H9 (cell line): ENCODE results near the gene PPP1R12A. TPM values are rescaled to one million over a fixed set of nuclear protein-coding genes. Genes with fewer than 3 reads are reported as not detected.

Experiments
- DNase-seq: peaks from one replicate; pipeline ENCODE4 v3.0.0-alpha.2; 2017
- H2AFZ ChIP-seq: one replicate; pipeline ENCODE4 v1.6.1; 2013; ENCODE audit warnings: mild to moderate bottlenecking, low read length, control low read depth, moderate library complexity
- H2AK5ac ChIP-seq: 2 replicates; pipeline ENCODE4 v1.6.1; 2013; ENCODE audit warnings: low read length, control low read depth, mixed read lengths; ENCODE audit not compliant: insufficient read length
- H2BK120ac ChIP-seq: one replicate; pipeline ENCODE4 v1.6.1; 2013; ENCODE audit warnings: low read depth, mild to moderate bottlenecking, low read length, control low read depth, inconsistent platforms; ENCODE audit not compliant: poor library complexity, severe bottlenecking
- H2BK12ac ChIP-seq: 2 replicates; pipeline ENCODE4 v1.6.1; 2013; ENCODE audit warnings: low read length, control low read depth, mixed read lengths, low read depth; ENCODE audit not compliant: insufficient read length
- H2BK15ac ChIP-seq: 2 replicates; pipeline ENCODE4 v1.6.1; 2013; ENCODE audit warnings: low read depth, low read length, control low read depth
- H2BK20ac ChIP-seq: one replicate; pipeline ENCODE4 v1.6.1; 2013; ENCODE audit warnings: low read depth, mild to moderate bottlenecking, low read length, control low read depth, inconsistent platforms; ENCODE audit not compliant: poor library complexity, severe bottlenecking
- H2BK5ac ChIP-seq: 2 replicates; pipeline ENCODE4 v1.6.1; 2013; ENCODE audit warnings: low read length, control low read depth, mixed read lengths; ENCODE audit not compliant: insufficient read length
- H3K14ac ChIP-seq: 2 replicates; pipeline ENCODE4 v1.6.1; 2013; ENCODE audit warnings: low read length, control low read depth; ENCODE audit not compliant: insufficient read depth
- H3K18ac ChIP-seq: 2 replicates; pipeline ENCODE4 v1.6.1; 2013; ENCODE audit warnings: low read depth, mild to moderate bottlenecking, mixed read lengths, low read length, control low read depth; ENCODE audit not compliant: insufficient read length
- H3K23ac ChIP-seq: 2 replicates; pipeline ENCODE4 v1.6.1; 2013; ENCODE audit warnings: low read length, control low read depth, mixed read lengths, low read depth; ENCODE audit not compliant: insufficient read length
- H3K23me2 ChIP-seq: 2 replicates; pipeline ENCODE4 v1.6.1; 2013; ENCODE audit warnings: low read depth, mild to moderate bottlenecking, mixed read lengths, low read length, control low read depth; ENCODE audit not compliant: insufficient read length, poor library complexity, severe bottlenecking
- H3K27ac ChIP-seq: 2 replicates; pipeline ENCODE4 v1.5.1; 2013; ENCODE audit warnings: low read length, control low read depth, mixed read lengths, low read depth; ENCODE audit not compliant: insufficient read length
- H3K27me3 ChIP-seq: 2 replicates; pipeline ENCODE4 v1.6.1; 2013; ENCODE audit warnings: low read length, control low read depth, inconsistent platforms; ENCODE audit not compliant: insufficient read depth
- H3K4ac ChIP-seq: 2 replicates; pipeline ENCODE4 v1.6.1; 2013; ENCODE audit warnings: low read depth, mild to moderate bottlenecking, control low read depth, inconsistent platforms, low read length, moderate library complexity
- H3K4me1 ChIP-seq: 2 replicates; pipeline ENCODE4 v1.6.1; 2013; ENCODE audit warnings: low read length, control low read depth, inconsistent platforms; ENCODE audit not compliant: insufficient read depth
- H3K4me2 ChIP-seq: 2 replicates; pipeline ENCODE4 v1.6.1; 2013; ENCODE audit warnings: low read length, control low read depth, mixed read lengths; ENCODE audit not compliant: insufficient read length, insufficient read depth
- H3K56ac ChIP-seq: 2 replicates; pipeline ENCODE4 v1.6.1; 2013; ENCODE audit warnings: low read depth, mild to moderate bottlenecking, mixed read lengths, low read length, control low read depth; ENCODE audit not compliant: insufficient read length
- H3K79me1 ChIP-seq: 2 replicates; pipeline ENCODE4 v1.6.1; 2013; ENCODE audit warnings: low read depth, mild to moderate bottlenecking, moderate library complexity, low read length, control low read depth, inconsistent platforms; ENCODE audit not compliant: insufficient read depth, poor library complexity, severe bottlenecking
- H3K79me2 ChIP-seq: 2 replicates; pipeline ENCODE4 v1.6.1; 2013; ENCODE audit warnings: low read length, control low read depth, inconsistent platforms; ENCODE audit not compliant: insufficient read depth
- H3K9ac ChIP-seq: 2 replicates; pipeline ENCODE4 v1.6.1; 2013; ENCODE audit warnings: low read length, control low read depth, mixed read lengths; ENCODE audit not compliant: insufficient read length; ENCODE audit errors: extremely low read depth
- H3K9me3 ChIP-seq: one replicate; pipeline ENCODE4 v1.6.1; 2013; ENCODE audit warnings: low read depth, low read length, inconsistent platforms; ENCODE audit not compliant: control insufficient read depth
- H3T11ph ChIP-seq: one replicate; pipeline ENCODE4 v1.6.1; 2013; ENCODE audit warnings: mild to moderate bottlenecking, low read length, control low read depth, inconsistent platforms
- H4K20me1 ChIP-seq: one replicate; pipeline ENCODE4 v1.6.1; 2013; ENCODE audit not compliant: control insufficient read depth, insufficient read length, insufficient read depth
- H4K5ac ChIP-seq: 2 replicates; pipeline ENCODE4 v1.6.1; 2013; ENCODE audit warnings: low read depth, mild to moderate bottlenecking, mixed read lengths, low read length, control low read depth; ENCODE audit not compliant: insufficient read length
- H4K8ac ChIP-seq: replicated peaks from 2 replicates; pipeline ENCODE4 v1.6.1; 2013; ENCODE audit warnings: low read length, control low read depth, mixed read lengths, low read depth; ENCODE audit not compliant: insufficient read length
- H4K91ac ChIP-seq: 2 replicates; pipeline ENCODE4 v1.6.1; 2013; ENCODE audit warnings: low read depth, mild to moderate bottlenecking, moderate library complexity, mixed read lengths, low read length, control low read depth; ENCODE audit not compliant: insufficient read length
- H3K27ac Mint-ChIP-seq, 3 experiments: 2 replicates in 2 of 3; 3 replicates in 1 of 3; pipeline ENCODE4 v1.8.0; 2020 to 2021; ENCODE audit warnings: mixed read lengths in 3 of 3, mild to moderate bottlenecking in 1 of 3, moderate library complexity in 1 of 3
- H3K27me3 Mint-ChIP-seq: 2 replicates; pipeline ENCODE4 v1.8.0; 2021; ENCODE audit warnings: low read depth, mild to moderate bottlenecking, moderate library complexity, mixed read lengths
- H3K36me3 Mint-ChIP-seq, 3 experiments: 2 replicates in 2 of 3; 3 replicates in 1 of 3; pipeline ENCODE4 v1.8.0; 2020 to 2021; ENCODE audit warnings: low read depth in 3 of 3, mixed read lengths in 3 of 3; ENCODE audit not compliant: insufficient read depth in 1 of 3
- H3K4me1 Mint-ChIP-seq, 2 experiments: 2 replicates each; pipeline ENCODE4 v1.8.0; 2020; ENCODE audit warnings: mixed read lengths in 2 of 2
- H3K4me3 Mint-ChIP-seq, 2 experiments: 2 replicates in 1 of 2; 3 replicates in 1 of 2; pipeline ENCODE4 v1.8.0; 2020 to 2021; ENCODE audit warnings: mild to moderate bottlenecking in 2 of 2, mixed read lengths in 2 of 2, moderate library complexity in 1 of 2
- H3K9me3 Mint-ChIP-seq, 2 experiments: 2 replicates in 1 of 2; 3 replicates in 1 of 2; pipeline ENCODE4 v1.8.0; 2020; ENCODE audit warnings: mild to moderate bottlenecking in 2 of 2, mixed read lengths in 2 of 2, moderate library complexity in 1 of 2
- CTCF ChIP-seq: fragments of 200-600 bp; sonication (generic); conservative IDR thresholded peaks from 3 replicates; pipeline ENCODE4 v1.8.0; 2021; ENCODE audit warnings: antibody characterized with exemption, mild to moderate bottlenecking
- WGBS: extraction: QIAGEN DNeasy Blood & Tissue Kit; methylation state at CpG from one replicate; pipeline ENCODE4 v1.1.7; 2013; ENCODE audit warnings: missing lambda C conversion rate, low lambda C conversion rate, mixed read lengths; ENCODE audit not compliant: insufficient read length; ENCODE audit errors: extremely low coverage; 5-methylcytosine and 5-hydroxymethylcytosine counted together
- total RNA-seq: library from RNA; stranded (reverse); gene quantifications from 2 replicates; pipeline ENCODE4 v1.2.1, GENCODE V29; 2021

Gene PPP1R12A
- total RNA-seq, 1 experiment from 2014 or later, result 93.5 TPM

- Histone ChIP-seq H3K27ac (no peak overlapping the region), H3K4ac (no peak overlapping the region), H3K9me3 (no peaks in the 10 kb centered on the region), H2BK120ac (no peak overlapping the region), H3K4me1 (no peaks in the 10 kb centered on the region), H3K4me2 (no peak overlapping the region), H3K14ac (no peak overlapping the region), H4K5ac (no peak overlapping the region), H2BK5ac (no peak overlapping the region), H3K23ac (no peak overlapping the region), H3K56ac (no peak overlapping the region), H3K27me3 (no peaks in the 10 kb centered on the region), H4K91ac (no peak overlapping the region), H3K79me2 (peaks cover 5% of the 10 kb centered on the region; the same call in 1 of the 2 replicates), H2AK5ac (no peak overlapping the region), H4K20me1 (no peaks in the 10 kb centered on the region), H4K8ac (no peak overlapping the region), H2BK20ac (no peak overlapping the region), H2BK15ac (no peak overlapping the region), H2AFZ (no peak overlapping the region), H2BK12ac (no peak overlapping the region), H3K18ac (no peak overlapping the region), H3K9ac (no peak overlapping the region), H3K23me2 (no peaks in the 10 kb centered on the region), H3T11ph (no peak overlapping the region), H3K79me1 (no peaks in the 10 kb centered on the region)
- no peak for TF ChIP-seq CTCF
- peaks cover 0 to 4% (median 0%) of the 10 kb centered on the region in 3 experiments; a peak in 1 of 7 replicates for H3K36me3 Mint-ChIP-seq
- no peaks in the 10 kb centered on the region for H3K9me3 Mint-ChIP-seq
- H3K4me3 Mint-ChIP-seq, result no peak overlapping the region
- WGBS, result no CpG with 5 or more reads among the region's 3 CpGs
- no peaks in the 10 kb centered on the region for H3K27me3 Mint-ChIP-seq
- no peak overlapping the region for H3K27ac Mint-ChIP-seq
- no peak for DNase-seq
- peaks cover 26% of the 10 kb centered on the region in 2 experiments for H3K4me1 Mint-ChIP-seq
Observed at GRCh38 chr12:79884401-79885006, 50.4 kb downstream of the PPP1R12A start.
